Endothelial cell of umbilical vein (primary cell): ENCODE results near the gene CPSF3. TPM values are rescaled to one million over a fixed set of nuclear protein-coding genes. Genes with fewer than 3 reads are reported as not detected.

Source experiments
- BruUV-seq: library from RNA; stranded (reverse); fragments of 400-500 nt; replicated peaks from 2 replicates; lab custom pipeline; 2021; lab: Mats Ljungman, UMichigan
- CTCF ChIA-PET: fragments of 300-600, 350-600 bp; sonication (Branson Sonifier 250); formaldehyde crosslinking; loops from one replicate; lab custom pipeline; 2021; ENCODE audit warnings: antibody characterized with exemption, inconsistent platforms; lab: Charles Lee
- POLR2A ChIA-PET: fragments of 300-600, 350-600 bp; sonication (Branson Sonifier 250); formaldehyde crosslinking; loops from one replicate; lab custom pipeline; 2021; ENCODE audit warnings: antibody characterized with exemption, inconsistent platforms; lab: Charles Lee
- DNase-seq: peaks from one replicate; pipeline ENCODE4 v3.0.0-alpha.2; 2011; ENCODE audit warnings: low read depth, low spot score
- FAIRE-seq: peaks from 2 replicates; lab custom pipeline; 2011; peaks lifted over from hg19 to GRCh38; lab: Jason Lieb, UNC
- H2AFZ ChIP-seq: 2 replicates; pipeline ENCODE4 v1.6.0; 2012; ENCODE audit warnings: low read depth, low read length, control low read depth, inconsistent platforms
- H3K27ac ChIP-seq: 2 replicates; pipeline ENCODE4 v1.5.1; 2011; ENCODE audit warnings: low read depth, mild to moderate bottlenecking, control low read depth, low read length, moderate library complexity; ENCODE audit not compliant: insufficient read depth
- H3K27me3 ChIP-seq, 2 experiments: 2 replicates each; pipeline versions ENCODE4 v1.6.0 to v1.6.1; 2011; ENCODE audit warnings: low read length in 2 of 2, mixed read lengths in 1 of 2; ENCODE audit not compliant: control insufficient read depth in 2 of 2, insufficient read depth in 2 of 2
- H3K36me3 ChIP-seq, 2 experiments: 2 replicates in 1 of 2; 3 replicates in 1 of 2; pipeline ENCODE4 v1.5.1; 2011; ENCODE audit warnings: low read length in 2 of 2, mild to moderate bottlenecking in 1 of 2, moderate library complexity in 1 of 2; ENCODE audit not compliant: control insufficient read depth in 2 of 2, insufficient read depth in 2 of 2; ENCODE audit errors: extremely low read depth in 1 of 2
- H3K4me1 ChIP-seq: 3 replicates; pipeline ENCODE4 v1.5.1; 2011; ENCODE audit warnings: mild to moderate bottlenecking, low read length; ENCODE audit not compliant: control insufficient read depth, insufficient read depth; ENCODE audit errors: extremely low read depth
- H3K4me2 ChIP-seq: 2 replicates; pipeline ENCODE4 v1.6.1; 2011; ENCODE audit warnings: low read length, control low read depth, mixed read lengths; ENCODE audit not compliant: insufficient read depth
- H3K4me3 ChIP-seq, 3 experiments: fragments of 200-600 bp in 1 of 3; sonication (generic), shearing (Covaris generic) in 1 of 3; replicated peaks in 1 of 3; 2 replicates each; pipeline ENCODE4 v1.5.1; 2011 to 2016; ENCODE audit warnings: control low read depth in 3 of 3, low read length in 3 of 3, mild to moderate bottlenecking in 2 of 3, inconsistent platforms in 1 of 3, low read depth in 1 of 3, moderate library complexity in 1 of 3; ENCODE audit not compliant: insufficient read depth in 1 of 3
- H3K79me2 ChIP-seq: 2 replicates; pipeline ENCODE4 v1.6.0; 2012; ENCODE audit warnings: low read length, inconsistent platforms; ENCODE audit not compliant: control insufficient read depth, insufficient read depth
- H3K9ac ChIP-seq: replicated peaks from 2 replicates; pipeline ENCODE3; 2011; ENCODE audit warnings: low read length, control low read depth; ENCODE audit not compliant: insufficient read depth; ENCODE audit errors: extremely low read depth
- H3K9me1 ChIP-seq: replicated peaks from 3 replicates; pipeline ENCODE4 v1.6.0; 2011; ENCODE audit warnings: mild to moderate bottlenecking, low read length; ENCODE audit not compliant: control insufficient read depth, insufficient read depth; ENCODE audit errors: extremely low read depth
- H3K9me3 ChIP-seq: replicated peaks from 2 replicates; pipeline ENCODE4 v1.5.1; 2012; ENCODE audit warnings: low read length, inconsistent platforms; ENCODE audit not compliant: control insufficient read depth, insufficient read depth
- H4K20me1 ChIP-seq: replicated peaks from 2 replicates; pipeline ENCODE3; 2011; ENCODE audit warnings: mild to moderate bottlenecking, low read length; ENCODE audit not compliant: control insufficient read depth, insufficient read depth; ENCODE audit errors: extremely low read depth
- CTCF ChIP-seq, 2 donors: IDR thresholded peaks; 1 replicate in 1 of 2; 2 replicates in 1 of 2; pipeline ENCODE4 v1.5.1; 2011; ENCODE audit warnings: low read length in 2 of 2, mild to moderate bottlenecking in 2 of 2, moderate library complexity in 2 of 2, control low read depth in 1 of 2, inconsistent platforms in 1 of 2, low read depth in 1 of 2; ENCODE audit not compliant: insufficient read depth in 1 of 2; ENCODE audit errors: extremely low read depth in 1 of 2
- EZH2 ChIP-seq: IDR thresholded peaks from 2 replicates; pipeline ENCODE4 v1.6.1; 2012; ENCODE audit warnings: borderline replicate concordance, low read depth, mild to moderate bottlenecking, moderate library complexity, low read length, inconsistent platforms; ENCODE audit not compliant: severe bottlenecking
- FOS ChIP-seq: IDR thresholded peaks from 2 replicates; pipeline ENCODE4 v1.6.1; 2011; ENCODE audit warnings: mild to moderate bottlenecking, low read length, moderate library complexity, borderline replicate concordance; ENCODE audit not compliant: insufficient read depth
- GATA2 ChIP-seq: IDR thresholded peaks from 2 replicates; pipeline ENCODE4 v1.7.0; 2011; ENCODE audit warnings: low read depth, mild to moderate bottlenecking, moderate library complexity, mixed read lengths, low read length; ENCODE audit not compliant: insufficient read length, insufficient read depth
- JUN ChIP-seq: IDR thresholded peaks from 2 replicates; pipeline ENCODE4 v1.6.1; 2011; ENCODE audit warnings: borderline replicate concordance, low read depth; ENCODE audit not compliant: insufficient read length, insufficient read depth
- MAX ChIP-seq: IDR thresholded peaks from 2 replicates; pipeline ENCODE4 v1.6.1; 2011; ENCODE audit not compliant: insufficient read depth, insufficient read length
- MYC ChIP-seq: IDR thresholded peaks from one replicate; pipeline ENCODE4 v1.6.1; 2011; ENCODE audit warnings: mild to moderate bottlenecking, low read depth, low read length
- POLR2A ChIP-seq: IDR thresholded peaks from 2 replicates; pipeline ENCODE4 v1.6.1; 2012; ENCODE audit warnings: low read depth, mild to moderate bottlenecking, control low read depth, low read length
- POLR2AphosphoS5 ChIP-seq: IDR thresholded peaks from 2 replicates; pipeline ENCODE4 v1.6.1; 2012; ENCODE audit warnings: low read depth, mild to moderate bottlenecking, control low read depth, low read length, moderate library complexity; ENCODE audit not compliant: insufficient read depth
- dilution Hi-C: fragments of 300-500 bp; cut with MboI; formaldehyde crosslinking; loops from one replicate; pipeline ENCODE4 v1.15.0; 2019; ENCODE audit warnings: low sequenced_read_pairs; ENCODE audit not compliant: extremely low pct_ligation_motif_present
- intact Hi-C: fragments of 100-400 bp; cut with micrococcal nuclease; formaldehyde crosslinking; loops from one replicate; pipeline ENCODE4 v1.10.0; 2022
- polyA plus RNA-seq, 4 experiments: library from polyadenylated mRNA; depleted of rRNA in 3 of 4; stranded (reverse) in 3 of 4; unstranded in 1 of 4; fragments of >200 nt; gene quantifications; 2 replicates each; pipeline versions ENCODE4 v1.2.1 to v1.2.3, GENCODE V29; 2011 to 2012; ENCODE audit warnings: missing spikeins in 1 of 4
- total RNA-seq: library from RNA; stranded (reverse); gene quantifications from 2 replicates; pipeline ENCODE4 v1.2.3, GENCODE V29; 2021

The CPSF3 gene
- total and polyA plus RNA-seq, 2 donors (not counting 3 experiments of a cell fraction or from before 2014, with no cell fraction given) = 13.7 to 35.6 TPM

GRCh38 chr2:9461079-9461478 is 37.6 kb downstream of the CPSF3 start:
- Histone ChIP-seq H3K9ac (no peak overlapping the region), H3K36me3 (peaks cover 0 to 10% of the 10 kb centered on the region in 2 experiments), H3K4me3 (no peak overlapping the region), H3K9me3 (no peaks in the 10 kb centered on the region), H3K79me2 (no peaks in the 10 kb centered on the region), H4K20me1 (no peaks in the 10 kb centered on the region), H3K4me1 (no peaks in the 10 kb centered on the region), H2AFZ (no peak overlapping the region), H3K27ac (no peak overlapping the region), H3K4me2 (no peak overlapping the region), H3K27me3 (no peaks in the 10 kb centered on the region), H3K9me1 (no peaks in the 10 kb centered on the region)
- BruUV-seq = no TSS peak
- ChIA-PET CTCF (no interaction called here), POLR2A (no interaction called here)
- intact Hi-C loops = no loop called here
- FAIRE-seq = no peak
- no peak for DNase-seq
- dilution Hi-C loops = no loop called here
- no peak for TF ChIP-seq EZH2
- TF ChIP-seq GATA2 = no peak
- TF ChIP-seq MYC = no peak
- TF ChIP-seq JUN = no peak
- no peak for TF ChIP-seq POLR2AphosphoS5
- no peak for TF ChIP-seq FOS
- no peak for TF ChIP-seq CTCF (IDR thresholded peaks at IDR 0.05; ENCODE audit: extremely low read depth in 1 of 2, insufficient read depth in 1 of 2, low read depth in 1 of 2, low read length in 2 of 2)
- TF ChIP-seq POLR2A = no peak
- no peak for TF ChIP-seq MAX
